ENCODE measurements around the gene CCDC6. TPM values are rescaled to one million over a fixed set of nuclear protein-coding genes. Genes with fewer than 3 reads are reported as not detected.

CCDC6 gene
- total and polyA plus RNA-seq, 9 of the 15 experiments (the other 6 are each of a cell fraction or from before 2014, with no cell fraction given): 10.4 to 41.0 (median 20.9) TPM

GRCh38 chr10:59748834-59749233 is 157.5 kb downstream of the CCDC6 start:
- DNase-seq (ENCODE audit: extremely low read depth in 1 of 4, low spot score in 3 of 4) (no peak), FAIRE-seq (no peak), ATAC-seq (no peak)
- Histone ChIP-seq H3K27me3 (ENCODE audit: control insufficient read depth in 2 of 2, insufficient read depth in 2 of 2, low read length in 2 of 2) (peaks cover 9 to 14% of the 10 kb centered on the region in 2 experiments; a peak in 3 of 5 replicates), H2AFZ (ENCODE audit: low read depth, low read length) (no peak overlapping the region), H4K20me1 (replicated peaks; ENCODE audit: control insufficient read depth, insufficient read depth, low read length) (no peaks in the 10 kb centered on the region), H3K4me3 (no peak overlapping the region), H3K4me1 (replicated peaks in 1 of 2; ENCODE audit: control insufficient read depth in 2 of 2, insufficient read depth in 2 of 2, low read length in 2 of 2) (0 out of 5 replicates have a peak, but pooled peaks cover 0 to under 1% of the 10 kb centered on the region in 2 experiments), H3K9ac (ENCODE audit: insufficient read depth in 1 of 2, low read depth in 2 of 2, low read length in 2 of 2) (no peak overlapping the region), H3K9me3 (replicated peaks; ENCODE audit: control insufficient read depth, insufficient read depth, low read depth, low read length) (no peaks in the 10 kb centered on the region), H3K4me2 (ENCODE audit: insufficient read depth, low read length) (no peak overlapping the region), H3K27ac (ENCODE audit: extremely low read depth, low read depth, low read length) (no peak overlapping the region), H3K9me1 (ENCODE audit: control insufficient read depth, insufficient read depth, low read length) (no peaks in the 10 kb centered on the region), H3K36me3 (ENCODE audit: control insufficient read depth, insufficient read depth, low read length) (no peaks in the 10 kb centered on the region), H3K79me2 (ENCODE audit: control insufficient read depth, insufficient read depth, low read length) (no peaks in the 10 kb centered on the region)
- CTCF ChIA-PET (ENCODE audit: low intra/inter-chr PET ratio): no interaction called here
- TF ChIP-seq, protein P1, sequence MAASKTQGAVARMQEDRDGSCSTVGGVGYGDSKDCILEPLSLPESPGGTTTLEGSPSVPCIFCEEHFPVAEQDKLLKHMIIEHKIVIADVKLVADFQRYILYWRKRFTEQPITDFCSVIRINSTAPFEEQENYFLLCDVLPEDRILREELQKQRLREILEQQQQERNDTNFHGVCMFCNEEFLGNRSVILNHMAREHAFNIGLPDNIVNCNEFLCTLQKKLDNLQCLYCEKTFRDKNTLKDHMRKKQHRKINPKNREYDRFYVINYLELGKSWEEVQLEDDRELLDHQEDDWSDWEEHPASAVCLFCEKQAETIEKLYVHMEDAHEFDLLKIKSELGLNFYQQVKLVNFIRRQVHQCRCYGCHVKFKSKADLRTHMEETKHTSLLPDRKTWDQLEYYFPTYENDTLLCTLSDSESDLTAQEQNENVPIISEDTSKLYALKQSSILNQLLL (CRISPR knock-in tag; IDR thresholded peaks at IDR 0.05; ENCODE audit: borderline replicate concordance): no peak
- TF ChIP-seq TEAD4 (IDR thresholded peaks at IDR 0.05; ENCODE audit: low read length) (no peak), TEAD4 (CRISPR knock-in tag; IDR thresholded peaks at IDR 0.05; ENCODE audit: borderline replicate concordance) (no peak), POLR2A (conservative IDR thresholded peaks at IDR 0.05) (no peak), NR2C2 (CRISPR knock-in tag; IDR thresholded peaks at IDR 0.05) (no peak), NR2C2 (tag; IDR thresholded peaks at IDR 0.05) (no peak)
- TF ChIP-seq, protein P2, sequence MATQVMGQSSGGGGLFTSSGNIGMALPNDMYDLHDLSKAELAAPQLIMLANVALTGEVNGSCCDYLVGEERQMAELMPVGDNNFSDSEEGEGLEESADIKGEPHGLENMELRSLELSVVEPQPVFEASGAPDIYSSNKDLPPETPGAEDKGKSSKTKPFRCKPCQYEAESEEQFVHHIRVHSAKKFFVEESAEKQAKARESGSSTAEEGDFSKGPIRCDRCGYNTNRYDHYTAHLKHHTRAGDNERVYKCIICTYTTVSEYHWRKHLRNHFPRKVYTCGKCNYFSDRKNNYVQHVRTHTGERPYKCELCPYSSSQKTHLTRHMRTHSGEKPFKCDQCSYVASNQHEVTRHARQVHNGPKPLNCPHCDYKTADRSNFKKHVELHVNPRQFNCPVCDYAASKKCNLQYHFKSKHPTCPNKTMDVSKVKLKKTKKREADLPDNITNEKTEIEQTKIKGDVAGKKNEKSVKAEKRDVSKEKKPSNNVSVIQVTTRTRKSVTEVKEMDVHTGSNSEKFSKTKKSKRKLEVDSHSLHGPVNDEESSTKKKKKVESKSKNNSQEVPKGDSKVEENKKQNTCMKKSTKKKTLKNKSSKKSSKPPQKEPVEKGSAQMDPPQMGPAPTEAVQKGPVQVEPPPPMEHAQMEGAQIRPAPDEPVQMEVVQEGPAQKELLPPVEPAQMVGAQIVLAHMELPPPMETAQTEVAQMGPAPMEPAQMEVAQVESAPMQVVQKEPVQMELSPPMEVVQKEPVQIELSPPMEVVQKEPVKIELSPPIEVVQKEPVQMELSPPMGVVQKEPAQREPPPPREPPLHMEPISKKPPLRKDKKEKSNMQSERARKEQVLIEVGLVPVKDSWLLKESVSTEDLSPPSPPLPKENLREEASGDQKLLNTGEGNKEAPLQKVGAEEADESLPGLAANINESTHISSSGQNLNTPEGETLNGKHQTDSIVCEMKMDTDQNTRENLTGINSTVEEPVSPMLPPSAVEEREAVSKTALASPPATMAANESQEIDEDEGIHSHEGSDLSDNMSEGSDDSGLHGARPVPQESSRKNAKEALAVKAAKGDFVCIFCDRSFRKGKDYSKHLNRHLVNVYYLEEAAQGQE (IDR thresholded peaks at IDR 0.05; ENCODE audit: borderline replicate concordance): peak; percentile 81
- TF ChIP-seq, protein P2 (CRISPR knock-in tag; IDR thresholded peaks at IDR 0.05; ENCODE audit: low read depth): no peak
- no TSS peak for BruUV-seq (replicated peaks)
- intact Hi-C loops (cut with micrococcal nuclease) (no loop called here), in situ Hi-C loops (cut with MboI) (no loop called here)
- 0% methylated on average over 1 of the region's 1 CpG for WGBS (ENCODE audit: insufficient coverage, low coverage, missing lambda C conversion rate)
- POLR2A ChIA-PET: interaction anchor here (0.6 kb wide), 1 partner anchor 30 kb away, joined by 3 read pairs; no protein-coding TSS in a partner anchor
